C4-2B (cell line): ENCODE data around the gene SMURF1.

Experiments used
- ZFX ChIP-seq: fragments of 450-650 bp; IDR thresholded peaks from 2 replicates; pipeline ENCODE4 v1.6.1; 2017
- TF ChIP-seq, protein P1 (sequence below): fragments of 450-650 bp; conservative IDR thresholded peaks from 2 replicates; pipeline ENCODE4 v1.5.1; 2017; ENCODE audit warnings: mild to moderate bottlenecking

DNA sequence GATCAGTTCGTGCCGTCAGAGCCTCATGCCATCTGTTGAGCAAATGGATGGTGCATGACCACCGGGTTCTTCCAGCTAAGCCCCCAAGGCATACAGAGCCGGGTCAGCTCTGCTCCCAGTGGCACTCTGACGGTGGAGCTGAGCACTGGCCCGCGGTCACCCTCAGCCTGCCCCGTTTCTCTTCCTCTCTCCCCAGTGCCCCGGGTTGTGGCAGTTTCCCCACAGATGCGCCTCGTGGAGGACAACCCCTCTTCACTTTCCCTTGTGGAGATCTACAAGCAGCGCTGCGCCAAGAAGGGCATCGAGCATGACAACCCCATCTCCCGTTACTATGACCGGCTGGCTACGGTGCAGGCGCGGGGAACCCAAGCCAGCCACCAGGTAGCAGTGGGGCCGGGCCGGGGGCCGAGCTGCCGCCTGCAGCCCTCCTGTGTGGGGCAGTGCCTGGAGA is 135.7 kb downstream of the SMURF1 start:
- TF ChIP-seq, protein P1, sequence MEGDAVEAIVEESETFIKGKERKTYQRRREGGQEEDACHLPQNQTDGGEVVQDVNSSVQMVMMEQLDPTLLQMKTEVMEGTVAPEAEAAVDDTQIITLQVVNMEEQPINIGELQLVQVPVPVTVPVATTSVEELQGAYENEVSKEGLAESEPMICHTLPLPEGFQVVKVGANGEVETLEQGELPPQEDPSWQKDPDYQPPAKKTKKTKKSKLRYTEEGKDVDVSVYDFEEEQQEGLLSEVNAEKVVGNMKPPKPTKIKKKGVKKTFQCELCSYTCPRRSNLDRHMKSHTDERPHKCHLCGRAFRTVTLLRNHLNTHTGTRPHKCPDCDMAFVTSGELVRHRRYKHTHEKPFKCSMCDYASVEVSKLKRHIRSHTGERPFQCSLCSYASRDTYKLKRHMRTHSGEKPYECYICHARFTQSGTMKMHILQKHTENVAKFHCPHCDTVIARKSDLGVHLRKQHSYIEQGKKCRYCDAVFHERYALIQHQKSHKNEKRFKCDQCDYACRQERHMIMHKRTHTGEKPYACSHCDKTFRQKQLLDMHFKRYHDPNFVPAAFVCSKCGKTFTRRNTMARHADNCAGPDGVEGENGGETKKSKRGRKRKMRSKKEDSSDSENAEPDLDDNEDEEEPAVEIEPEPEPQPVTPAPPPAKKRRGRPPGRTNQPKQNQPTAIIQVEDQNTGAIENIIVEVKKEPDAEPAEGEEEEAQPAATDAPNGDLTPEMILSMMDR, result no peak
- no peak for TF ChIP-seq ZFX
